ENCODE measurements around the gene SUN1.

SUN1 gene

DNA sequence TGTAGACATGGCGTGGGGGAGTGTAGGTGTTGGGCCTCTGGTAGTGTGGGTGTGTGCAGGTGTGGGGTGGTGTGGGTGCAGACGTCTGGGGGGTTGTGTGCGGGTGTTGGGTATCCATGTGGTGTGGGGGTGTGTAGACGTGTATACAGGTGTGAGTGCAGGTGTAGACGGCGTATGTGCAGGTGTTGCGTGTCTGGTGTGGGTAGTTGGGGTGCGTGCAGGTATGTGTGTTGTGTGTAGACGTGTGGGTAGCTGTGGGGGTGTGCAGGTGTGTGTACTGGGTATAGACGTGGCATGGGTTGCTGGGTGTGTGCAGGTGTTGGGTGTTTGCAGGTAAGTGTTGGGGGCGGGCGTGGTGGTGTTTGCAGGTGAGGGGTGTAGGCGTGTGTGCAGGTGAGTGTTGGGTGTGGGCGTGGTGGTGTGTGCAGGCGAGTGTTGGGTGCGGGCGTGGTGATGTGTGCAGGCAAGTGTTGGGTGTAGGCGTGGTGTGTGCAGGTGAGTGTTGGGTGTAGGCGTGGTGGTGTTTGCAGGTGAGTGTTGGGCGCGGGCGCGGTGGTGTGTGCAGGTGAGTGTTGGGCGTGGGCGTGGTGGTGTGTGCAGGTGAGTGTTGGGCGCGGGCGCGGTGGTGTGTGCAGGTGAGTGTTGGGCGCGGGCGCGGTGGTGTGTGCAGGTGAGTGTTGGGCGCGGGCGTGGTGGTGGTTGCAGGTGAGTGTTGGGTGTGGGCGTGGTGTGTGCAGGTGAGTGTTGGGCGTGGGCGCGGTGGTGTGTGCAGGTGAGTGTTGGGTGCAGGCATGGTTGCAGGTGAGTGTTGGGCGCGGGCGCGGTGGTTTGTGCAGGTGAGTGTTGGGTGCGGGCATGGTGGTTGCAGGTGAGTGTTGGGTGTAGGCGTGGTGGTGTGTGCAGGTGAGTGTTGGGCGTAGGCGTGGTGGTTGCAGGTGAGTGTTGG lies 60.6 kb downstream of the SUN1 start:
- no peak for DNase-seq (ENCODE audit: low spot score)

DNA sequence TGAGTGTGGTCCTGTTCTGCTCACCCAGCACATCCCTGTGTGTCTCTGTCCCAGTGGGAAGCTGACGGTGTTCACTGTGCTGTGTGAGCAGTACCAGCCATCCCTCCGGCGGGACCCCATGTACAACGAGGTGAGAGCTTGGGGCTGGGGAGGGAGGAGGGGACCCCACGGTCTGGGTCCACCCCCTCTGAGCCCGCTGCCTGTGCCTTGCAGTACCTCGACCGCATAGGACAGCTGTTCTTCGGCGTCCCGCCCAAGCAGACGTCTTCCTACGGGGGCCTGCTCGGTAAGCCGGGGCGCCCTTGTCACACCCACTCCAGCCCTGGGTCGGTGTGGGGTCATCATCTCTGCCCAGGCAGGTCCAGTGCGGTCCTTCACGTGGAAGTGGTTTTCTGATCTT lies 61.4 kb downstream of the SUN1 start:
- no peak for DNase-seq (ENCODE audit: low spot score)

DNA sequence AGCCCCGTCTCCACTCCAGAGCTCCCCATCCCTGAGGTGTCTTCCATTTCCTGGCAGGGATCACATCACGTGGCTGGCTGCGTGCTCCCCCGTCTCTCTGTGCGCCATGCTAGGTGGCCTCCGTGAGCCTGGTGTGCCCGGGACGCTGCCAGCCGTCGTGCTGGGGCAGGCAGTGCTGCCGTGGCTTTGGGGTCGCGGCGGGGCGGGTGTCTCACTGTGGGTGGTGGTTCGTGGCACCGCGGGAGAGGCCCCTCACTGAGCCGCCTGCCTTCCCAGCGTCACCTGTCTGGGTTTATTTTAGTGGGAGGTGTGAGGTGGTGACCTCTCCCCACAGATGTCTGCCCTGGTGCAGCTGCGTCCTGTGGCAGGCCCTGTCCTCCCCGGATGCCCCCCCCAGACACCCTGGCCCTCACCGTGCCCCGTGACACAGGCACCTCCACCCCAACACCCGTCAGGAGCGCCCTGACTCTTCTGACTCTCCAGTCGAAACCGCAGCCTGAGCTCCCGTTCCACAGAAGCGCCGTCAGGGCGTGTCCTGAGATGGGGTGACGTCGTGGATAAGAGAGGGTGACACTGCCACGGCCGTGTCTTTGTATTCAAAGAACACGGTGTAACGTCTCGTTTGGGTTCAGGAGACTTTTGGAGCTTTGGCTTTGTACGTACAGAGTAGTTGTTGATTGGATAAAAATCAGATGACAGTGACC lies 62.0 kb downstream of the SUN1 start:
- DNase-seq (ENCODE audit: low spot score): no peak

DNA sequence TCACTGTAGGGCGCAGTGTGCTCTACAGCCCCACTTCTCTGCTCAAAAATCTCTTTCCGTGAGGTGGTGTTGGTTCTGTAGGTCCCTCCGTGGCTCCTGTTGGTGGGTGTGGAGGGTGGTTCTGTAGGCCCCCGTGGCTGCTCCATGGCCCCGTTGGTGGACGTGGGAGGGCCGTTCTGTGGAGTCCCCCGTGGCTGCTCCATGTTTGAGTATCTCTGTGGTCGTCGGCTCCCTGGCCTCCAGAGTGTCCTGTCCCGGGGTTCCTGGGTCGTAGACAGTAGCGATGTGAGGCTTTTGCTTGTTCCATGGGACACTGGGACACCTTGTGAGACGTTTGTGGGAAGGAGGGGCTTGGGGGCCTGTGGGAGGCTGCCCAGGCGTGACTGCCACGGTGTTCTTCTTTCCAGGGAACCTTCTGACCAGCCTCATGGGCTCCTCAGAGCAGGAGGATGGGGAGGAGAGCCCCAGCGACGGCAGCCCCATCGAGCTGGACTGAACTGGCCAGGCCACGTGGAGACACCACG lies 62.7 kb downstream of the SUN1 start:
- no peak for DNase-seq (ENCODE audit: low spot score)

DNA sequence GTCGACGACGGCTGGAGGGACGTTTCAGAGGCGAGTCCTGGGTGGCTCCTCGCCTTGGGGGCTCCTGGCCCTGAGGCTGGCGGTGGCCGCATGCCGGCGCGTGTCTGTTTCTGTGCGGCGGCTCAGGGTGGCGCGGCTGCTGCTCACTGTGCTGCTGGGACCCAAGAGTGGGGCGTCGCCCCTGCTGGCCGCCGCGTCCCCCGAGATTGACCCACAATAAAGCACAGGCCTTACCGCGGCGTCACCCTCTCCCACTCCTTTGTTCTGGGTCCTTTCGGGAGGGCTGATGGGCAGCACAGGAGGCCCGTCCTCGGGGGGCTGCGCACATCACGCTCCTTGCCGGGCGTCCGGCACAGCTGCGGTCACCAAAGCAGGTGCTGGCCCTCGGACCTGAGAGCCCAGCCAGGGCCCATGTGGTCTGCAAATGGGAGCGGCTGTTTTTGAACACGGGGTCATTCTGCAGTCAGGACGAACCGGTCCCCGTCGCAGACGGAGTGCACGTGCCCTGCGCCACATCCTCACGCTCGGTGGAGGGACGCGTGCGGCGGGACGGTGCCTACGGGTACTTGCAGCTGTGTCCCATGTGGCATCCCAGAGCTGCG lies 63.3 kb downstream of the SUN1 start:
- DNase-seq (ENCODE audit: low spot score): no peak

DNA sequence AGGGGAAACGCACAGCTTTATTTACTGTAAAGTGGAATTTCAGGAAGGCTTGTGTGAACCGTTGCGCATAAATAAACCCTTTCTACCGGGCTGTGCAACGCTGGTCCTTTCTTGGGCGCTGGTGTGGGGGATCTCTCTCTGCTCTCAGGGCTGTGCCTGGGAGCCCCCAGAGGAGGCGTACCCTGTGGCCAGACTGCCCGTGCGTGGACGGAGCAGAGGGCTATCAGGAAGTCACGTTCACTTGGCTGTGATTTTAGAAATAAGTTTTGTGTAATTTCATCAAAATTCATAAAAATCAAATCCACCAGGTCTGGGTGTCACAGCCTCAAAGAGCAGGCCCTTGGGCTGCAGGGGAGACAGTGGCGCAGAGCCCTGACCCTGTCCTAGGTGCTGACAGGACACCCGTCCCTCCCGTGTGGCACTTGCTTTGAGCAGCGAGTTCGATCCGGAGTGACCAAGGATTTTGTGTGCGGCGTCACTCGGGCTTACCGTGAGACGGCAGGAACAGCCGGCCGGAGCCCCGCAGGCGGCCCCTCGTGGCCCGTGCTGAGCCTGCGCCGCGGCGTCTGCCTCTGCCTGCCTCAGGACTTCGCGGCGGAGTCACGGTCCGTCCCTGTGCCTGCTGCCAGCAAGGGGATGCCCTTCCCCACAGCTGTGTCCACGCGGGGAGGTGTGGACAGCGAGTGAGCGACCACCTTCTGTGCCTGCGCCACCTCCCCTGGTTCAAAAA lies 64.2 kb downstream of the SUN1 start:
- DNase-seq (ENCODE audit: low spot score): no peak

DNA sequence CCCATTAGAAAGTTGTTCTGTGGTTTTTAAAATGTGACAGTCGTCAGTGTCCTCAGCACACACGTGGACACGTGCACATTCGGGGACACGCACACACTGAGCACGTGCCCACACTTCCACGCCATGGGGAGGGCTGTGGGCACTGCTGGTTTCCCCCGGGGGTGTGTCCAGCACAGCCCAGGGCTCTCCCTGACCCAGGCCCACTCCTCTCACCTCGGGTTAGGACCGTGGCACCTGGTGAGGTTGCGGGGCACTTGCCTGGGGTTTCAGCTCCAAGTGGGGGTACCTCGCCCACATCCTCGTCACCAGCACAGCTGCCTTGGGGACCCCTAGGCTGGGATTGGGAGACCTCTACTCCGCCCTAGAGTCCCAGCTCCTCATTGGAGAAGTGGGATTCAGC lies 64.8 kb downstream of the SUN1 start:
- DNase-seq (ENCODE audit: low spot score): no peak

DNA sequence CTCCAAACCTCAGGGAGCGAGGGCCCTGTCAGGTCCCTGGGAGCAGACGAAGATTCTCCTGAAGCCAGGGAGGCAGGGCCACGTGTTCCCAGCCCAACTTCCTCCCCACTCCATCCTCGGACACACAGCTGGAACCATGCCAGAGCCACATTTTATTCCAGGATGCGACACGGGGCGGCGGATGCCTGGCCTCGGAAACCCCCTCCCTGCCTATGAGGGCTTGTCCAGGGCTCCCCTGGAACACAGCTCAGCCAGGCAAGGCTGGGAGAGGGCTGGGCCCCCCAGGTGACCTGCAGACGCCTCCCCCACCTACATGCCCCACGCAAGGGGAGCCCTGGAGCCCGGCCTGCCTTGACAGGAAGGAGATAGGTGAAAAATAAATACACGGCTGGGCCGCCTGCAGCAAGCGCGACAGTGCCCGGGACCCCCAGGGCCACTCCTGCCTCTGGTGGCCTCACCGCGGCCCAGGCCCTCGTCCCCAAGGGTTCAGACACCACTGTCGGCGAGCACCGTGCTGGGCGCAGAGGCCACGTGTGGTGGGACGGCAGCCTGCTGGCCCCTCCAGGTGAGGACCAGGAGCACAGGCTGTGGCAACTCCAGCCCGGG lies 65.6 kb downstream of the SUN1 start:
- DNase-seq (ENCODE audit: low spot score): no peak

DNA sequence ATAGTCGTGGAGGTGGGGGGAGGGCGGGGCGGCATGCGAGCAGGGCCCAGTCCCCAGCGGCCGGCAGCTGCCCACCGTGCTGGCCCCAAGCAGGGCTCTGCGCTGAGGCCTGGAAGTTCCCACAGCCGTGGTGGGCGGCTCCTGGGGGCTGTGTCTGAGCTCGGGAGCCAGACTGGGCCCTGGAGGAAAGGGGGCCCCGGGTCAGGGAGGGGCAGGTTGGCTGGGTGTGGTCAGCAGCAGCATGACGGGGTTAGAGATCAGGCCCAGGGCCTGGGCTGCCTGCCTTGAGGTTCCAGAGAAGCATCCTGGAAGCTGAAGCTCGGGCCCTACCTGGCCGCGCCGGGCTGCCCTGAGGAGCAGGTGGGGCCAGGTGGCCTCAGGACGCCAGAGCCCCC lies 66.2 kb downstream of the SUN1 start:
- DNase-seq (ENCODE audit: low spot score): no peak

DNA sequence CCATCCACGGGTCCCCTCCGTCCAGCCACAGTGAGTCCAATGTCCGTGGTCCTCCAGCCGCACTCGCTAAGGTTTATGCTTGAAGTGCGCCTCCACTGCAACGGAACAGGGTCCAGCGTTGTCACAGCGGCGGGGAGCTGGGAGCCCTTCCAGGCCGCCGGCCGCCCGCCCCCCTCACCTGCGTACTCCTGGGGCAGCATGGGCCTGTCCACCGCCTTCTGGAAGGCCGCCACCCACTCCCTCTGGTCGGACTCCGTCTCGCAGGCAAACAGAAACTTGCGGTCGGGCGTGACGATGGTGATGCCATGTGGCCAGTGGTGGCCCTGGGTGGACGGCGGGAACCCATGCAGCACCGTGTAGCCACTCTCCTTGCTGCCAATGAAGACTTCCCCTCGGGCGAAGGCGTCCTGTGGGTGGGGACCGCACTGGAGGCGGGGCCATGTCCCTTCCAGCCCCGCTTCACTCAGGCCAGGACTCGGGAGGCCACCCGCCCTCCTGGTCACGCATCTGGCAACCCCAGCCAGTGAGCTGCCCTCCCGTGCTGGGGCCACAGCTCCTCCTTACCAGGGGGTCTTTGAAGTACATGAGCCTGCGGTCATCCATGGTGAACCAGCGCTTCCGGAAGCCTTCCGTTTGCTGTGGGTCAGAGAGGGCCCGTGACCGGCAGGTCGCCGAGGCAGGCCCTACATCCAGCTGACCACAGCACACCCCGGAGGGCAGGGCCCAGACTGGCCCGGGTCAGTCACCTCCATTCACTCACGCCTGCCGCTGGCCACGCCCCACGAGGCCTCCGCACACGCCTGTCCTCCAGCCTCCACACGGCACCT lies 66.8 kb downstream of the SUN1 start:
- no peak for DNase-seq (ENCODE audit: low spot score)

DNA sequence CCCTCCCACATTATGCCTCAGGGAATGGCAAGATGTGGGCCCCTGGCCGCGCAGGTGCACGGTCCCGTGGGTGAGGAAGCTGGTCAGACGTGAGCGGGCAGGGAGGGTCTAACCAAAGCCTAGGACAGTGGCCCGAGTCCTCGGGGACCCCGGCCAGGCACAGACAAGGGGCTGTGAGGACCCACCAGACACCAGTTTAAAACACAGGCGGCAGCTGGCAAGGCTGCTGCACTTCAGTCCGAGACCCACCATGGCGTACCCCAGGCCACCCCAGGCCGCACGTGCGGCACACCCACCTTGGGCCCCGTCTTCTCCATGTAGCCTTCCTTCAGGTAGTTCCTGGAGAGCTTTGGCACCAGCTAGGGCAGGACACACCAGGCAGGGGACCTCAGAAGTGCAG lies 67.5 kb downstream of the SUN1 start:
- DNase-seq (ENCODE audit: low spot score): no peak

DNA sequence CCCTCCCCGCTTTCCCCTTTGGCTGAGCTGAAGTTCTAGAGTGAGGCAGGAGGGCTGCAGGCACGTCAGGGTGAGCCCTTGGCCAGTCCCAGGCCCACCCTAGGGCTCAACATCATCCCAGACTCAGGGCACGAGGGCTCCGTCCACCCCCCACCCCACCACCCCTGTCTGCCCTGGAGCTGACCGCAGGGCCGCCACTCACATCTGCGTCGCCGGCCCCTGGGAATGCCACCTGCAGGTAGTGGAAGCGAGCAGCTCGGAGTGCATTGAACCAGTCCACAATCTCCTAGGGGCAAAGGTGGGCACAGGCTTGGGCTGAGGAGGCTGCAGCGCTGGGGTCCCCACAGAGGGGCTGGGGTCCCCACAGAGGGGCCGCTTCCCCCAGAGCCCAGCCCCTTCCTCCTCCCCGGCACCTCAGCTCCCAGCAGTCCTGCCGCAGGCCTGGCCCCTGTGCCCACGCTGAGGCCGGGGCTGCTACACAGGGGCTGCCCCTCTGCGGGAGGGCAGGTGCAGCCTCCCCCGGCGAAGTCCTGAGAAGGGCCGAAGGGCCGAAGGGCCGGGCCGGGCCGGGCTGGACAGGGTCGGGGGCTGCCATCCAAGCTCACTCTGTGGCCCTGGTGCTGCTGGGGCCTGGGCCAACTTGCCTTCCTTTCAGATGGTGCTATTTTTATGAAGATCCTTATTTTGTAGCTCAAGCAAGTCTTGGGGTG lies 68.2 kb downstream of the SUN1 start:
- no peak for DNase-seq (ENCODE audit: low spot score)

DNA sequence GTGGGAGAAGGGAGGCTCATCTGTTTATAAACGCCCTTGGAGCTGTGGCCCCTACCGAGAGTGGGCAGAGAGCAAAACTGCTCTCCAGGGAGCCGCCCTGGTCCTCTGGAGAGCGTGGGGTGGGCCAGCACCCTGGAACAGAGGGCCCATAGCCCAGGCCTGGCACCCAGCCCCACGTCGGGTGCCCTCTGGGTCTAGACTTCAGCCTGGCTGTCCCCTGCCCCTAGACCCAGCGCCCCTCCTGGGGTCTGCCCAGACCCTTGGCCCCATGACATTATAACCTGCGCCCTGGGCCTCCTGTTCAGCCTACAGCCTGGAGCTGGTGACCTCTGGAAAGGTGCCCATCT lies 68.7 kb downstream of the SUN1 start:
- DNase-seq (ENCODE audit: low spot score): no peak

DNA sequence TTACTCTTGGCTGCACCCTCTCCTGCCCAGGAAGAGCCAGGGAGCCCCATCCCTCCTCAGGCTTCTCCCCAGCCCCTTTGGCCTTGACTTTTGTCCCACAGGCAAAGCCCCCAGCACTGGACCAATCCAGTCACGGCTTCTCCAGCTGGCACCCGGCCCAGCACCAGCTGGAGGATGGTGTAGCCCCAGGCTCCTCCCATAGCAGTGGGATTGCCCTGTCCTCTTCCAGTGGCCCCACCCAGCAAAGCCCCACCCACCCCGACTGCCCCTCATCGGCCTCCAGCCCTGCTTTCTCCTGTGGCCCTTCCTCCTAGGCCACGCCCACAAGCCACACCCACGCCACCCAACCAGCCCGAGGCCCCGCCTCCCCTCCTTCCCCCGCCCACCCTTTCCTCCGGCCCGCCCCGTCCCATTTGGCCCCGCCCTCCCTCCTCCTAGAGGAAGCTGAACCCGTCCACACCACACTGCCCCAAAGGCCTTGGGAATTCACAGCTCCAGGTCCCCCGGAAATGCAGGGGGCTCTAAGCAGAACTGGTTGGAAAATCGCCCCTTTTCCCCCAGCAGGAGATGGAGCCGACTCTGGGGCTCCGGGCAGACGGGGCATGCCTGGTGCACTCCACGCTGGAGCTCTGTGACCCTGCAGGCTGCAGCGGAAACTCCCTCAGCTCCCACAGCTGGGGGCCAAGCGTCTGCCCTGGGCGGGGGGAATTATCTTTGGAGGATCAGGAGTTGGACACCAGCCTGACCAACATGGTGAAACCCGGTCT lies 69.3 kb downstream of the SUN1 start:
- peak; percentile 95 for DNase-seq (ENCODE audit: low spot score)

DNA sequence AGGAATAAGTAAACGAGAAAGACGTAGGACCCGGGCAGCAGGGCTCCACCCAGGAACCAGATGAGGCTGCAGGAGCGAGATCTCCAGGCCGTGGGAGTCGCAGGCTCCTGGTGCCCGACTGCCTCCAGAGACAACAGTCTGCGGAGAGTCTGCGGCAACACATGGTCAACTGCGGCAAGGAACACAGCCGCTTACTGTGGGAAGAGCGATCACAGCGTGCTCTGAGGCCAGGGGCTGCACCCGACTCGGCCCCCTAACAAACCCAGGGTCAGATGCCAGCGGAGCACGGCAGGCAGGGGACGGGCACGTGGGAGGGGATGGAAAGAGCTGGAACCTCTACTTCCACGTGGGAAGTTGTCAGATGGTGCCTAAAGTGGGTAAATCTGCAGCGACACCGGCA lies 70.7 kb downstream of the SUN1 start:
- no peak for DNase-seq (ENCODE audit: low spot score)

DNA sequence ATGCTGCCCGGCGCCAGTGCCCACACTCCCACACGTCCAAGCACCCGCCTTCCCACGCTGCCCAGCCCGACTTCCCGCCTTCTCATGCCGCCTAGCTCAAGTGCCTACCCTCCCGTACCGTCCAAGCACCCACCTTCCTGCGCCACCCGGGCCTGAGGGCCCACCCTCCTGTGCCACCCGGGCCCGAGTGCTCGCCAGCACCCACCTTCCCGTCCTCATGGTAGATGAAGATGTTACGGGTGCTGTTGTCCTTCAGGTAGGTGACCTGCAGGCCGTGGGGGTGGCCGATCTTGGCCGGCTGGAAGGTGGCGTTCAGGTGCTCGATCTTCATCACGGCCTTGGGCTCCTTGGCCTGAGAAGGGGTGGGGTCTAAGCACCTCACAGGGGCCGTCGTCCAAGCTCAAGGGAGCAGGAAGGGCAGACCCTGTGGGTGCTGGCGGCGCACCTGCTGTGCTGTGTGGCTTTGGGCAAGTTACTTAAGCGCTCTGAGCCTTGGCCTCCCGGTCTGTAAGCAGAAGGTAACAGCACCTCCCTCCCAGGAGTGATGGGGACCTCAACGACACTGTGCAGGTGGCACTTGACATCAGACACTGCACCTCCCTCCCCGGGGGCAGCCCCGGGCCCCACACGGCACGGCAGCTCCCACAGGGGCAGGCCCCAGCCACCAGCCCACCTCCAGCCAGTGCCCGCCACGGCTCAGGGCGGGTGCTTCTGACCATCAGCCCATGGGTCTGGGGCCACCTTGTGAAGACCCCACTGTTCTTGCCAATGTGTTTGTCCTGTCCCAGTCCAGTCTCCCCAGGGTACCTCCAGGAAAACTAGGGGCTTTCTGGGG lies 71.9 kb downstream of the SUN1 start:
- DNase-seq (ENCODE audit: low spot score): no peak

DNA sequence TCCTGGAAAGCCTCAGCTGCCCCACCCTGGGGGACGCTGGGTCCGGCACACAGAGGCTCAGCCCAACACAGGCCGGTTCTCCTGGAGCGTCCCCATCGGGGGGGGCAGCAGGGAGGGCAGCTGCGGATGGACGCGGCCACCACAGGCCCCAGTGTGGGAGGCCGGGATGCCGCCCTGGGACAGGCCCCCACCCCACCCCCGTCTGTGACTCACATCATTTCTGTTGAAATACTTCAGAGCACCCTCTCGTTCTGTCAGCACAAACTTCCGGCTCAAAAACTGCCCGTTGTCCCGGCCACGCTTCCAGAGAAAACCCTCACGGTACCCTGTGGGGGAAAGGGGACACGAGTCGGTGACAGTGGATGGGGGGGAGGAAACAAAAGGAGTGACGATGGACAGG lies 72.6 kb downstream of the SUN1 start:
- DNase-seq (ENCODE audit: low spot score): peak; percentile 51

DNA sequence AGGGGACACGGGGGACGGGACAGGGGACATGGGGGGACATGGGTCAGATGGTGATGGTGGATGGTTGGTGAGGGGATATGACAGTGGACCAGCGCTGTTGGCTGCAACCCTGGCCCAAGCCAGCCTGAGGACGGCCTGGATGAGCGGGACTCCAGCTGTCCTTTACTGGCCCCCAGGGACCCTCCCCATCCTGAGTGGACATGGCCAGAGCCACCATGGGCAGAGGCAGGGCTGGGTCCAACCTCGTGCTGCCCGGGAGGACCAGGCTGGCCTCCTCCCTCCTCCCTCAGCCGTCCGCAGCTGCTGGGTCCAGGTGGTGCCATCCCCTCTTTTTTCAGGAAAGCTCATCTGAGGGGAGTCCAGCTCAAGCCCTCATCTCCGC lies 74.5 kb downstream of the SUN1 start:
- no peak for DNase-seq (ENCODE audit: low spot score)

Measured in AG20443 (cell line).